RKO (cell line): ENCODE results near the gene BAK1.

ENCODE experiments used
- DNase-seq: peaks from one replicate; pipeline ENCODE4 v3.0.0-alpha.2; 2016; ENCODE audit warnings: low spot score

BAK1 gene

DNA sequence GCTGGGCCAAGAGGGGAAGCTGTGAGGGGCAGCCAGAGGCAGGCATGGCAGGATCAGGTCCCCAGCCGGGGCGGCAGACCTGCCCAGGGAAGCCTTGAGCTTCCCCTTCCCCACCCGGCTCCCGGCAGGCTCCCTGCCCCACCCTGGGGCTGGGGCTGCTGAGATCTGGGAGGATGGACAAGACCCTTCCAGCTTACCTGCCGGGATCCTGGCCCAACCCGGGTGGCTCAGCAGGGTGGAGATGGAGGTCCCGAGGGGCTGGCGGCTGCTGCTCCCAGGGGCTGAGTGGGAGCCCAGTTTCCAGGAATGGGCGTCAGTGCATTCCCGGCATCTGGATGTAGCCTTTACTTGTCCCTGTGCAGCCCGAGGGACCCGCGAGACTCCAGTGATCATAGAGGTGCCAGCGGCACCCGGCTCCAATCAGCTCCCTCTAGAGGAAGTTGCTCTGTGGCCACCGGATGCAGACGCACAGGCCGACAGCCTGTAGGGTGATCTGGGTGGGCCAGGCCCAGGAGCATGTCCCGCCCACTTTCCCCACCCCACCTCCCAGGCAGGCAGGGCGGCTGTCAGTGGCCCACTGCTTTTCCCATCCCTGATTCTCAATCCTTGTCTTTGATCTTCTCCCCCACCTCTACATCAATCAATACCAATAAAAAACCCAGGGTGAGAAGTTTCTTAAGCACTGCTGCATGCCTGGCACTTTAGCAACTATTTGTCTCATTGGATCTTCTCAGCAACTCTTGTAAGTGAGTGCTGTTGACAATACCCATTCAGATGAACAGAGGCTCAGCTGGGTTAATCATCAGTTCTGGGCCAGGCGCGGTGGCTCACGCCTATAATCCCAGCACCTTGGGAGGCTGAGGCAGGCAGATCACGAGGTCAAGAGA lies at the start of gene BAK1:
Gene BAK1, minus strand, starts transcription at position 449 of the 887 bp plus-strand sequence. CDS start 2,672 bp downstream, outside the sequence.
- DNase-seq, result peak; percentile 96

DNA sequence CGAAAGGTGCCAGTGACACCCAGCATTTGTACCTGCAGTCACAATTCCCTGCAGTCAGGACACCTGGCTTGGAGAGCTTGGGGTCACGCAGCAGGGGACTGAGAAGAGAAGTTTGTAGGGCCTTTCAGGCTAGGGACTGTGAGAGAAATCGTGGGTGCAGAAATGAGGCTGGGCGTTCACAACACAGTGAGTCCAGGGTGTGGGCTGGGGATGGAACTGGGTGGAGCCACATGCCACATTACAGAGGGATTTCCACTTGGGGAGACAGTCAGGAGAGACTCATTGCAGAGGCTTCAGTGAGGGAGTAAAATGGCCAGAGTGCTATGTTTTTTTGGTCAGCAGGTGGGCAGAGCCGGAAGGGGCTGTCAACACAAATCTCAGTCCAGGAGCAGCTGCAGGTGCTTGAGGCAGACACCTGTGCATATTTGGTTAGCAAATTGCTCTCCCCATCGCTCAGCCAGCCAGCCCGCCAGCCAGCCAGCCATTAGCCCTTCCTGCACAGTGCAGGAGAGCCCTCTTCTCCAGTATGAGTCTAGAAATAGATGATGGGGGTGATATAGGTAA lies 48.4 kb upstream of the BAK1 start:
- DNase-seq, result no peak

- DNase-seq, result no peak
Observed at GRCh38 chr6:33627876-33628275, 47.8 kb upstream of the BAK1 start.

DNA sequence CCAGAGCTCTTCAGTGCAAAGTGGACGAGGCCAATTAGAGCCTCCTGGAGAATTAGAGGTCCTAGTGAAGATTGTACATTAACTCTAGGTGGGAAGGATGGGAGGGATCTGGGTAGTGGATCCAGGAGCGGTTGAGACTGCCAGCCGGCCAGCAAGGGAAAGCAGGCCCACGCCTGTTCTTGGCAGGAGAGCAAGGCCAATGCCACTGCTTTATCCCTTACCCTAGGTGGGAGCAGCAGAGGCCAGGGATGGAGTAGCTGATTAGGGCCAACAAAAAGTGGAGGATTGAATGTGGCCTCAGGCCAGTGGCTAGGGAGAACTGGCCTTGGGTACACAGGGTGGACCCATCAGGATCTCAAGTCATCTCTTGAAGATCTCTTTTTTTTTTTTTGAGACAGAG lies 44.8 kb upstream of the BAK1 start:
- no peak for DNase-seq

- peak; percentile 79 for DNase-seq
Observed at GRCh38 chr6:33623895-33624381, 43.9 kb upstream of the BAK1 start.

- DNase-seq, result peak; percentile 77
Observed at GRCh38 chr6:33622456-33623431, 42.7 kb upstream of the BAK1 start.

DNA sequence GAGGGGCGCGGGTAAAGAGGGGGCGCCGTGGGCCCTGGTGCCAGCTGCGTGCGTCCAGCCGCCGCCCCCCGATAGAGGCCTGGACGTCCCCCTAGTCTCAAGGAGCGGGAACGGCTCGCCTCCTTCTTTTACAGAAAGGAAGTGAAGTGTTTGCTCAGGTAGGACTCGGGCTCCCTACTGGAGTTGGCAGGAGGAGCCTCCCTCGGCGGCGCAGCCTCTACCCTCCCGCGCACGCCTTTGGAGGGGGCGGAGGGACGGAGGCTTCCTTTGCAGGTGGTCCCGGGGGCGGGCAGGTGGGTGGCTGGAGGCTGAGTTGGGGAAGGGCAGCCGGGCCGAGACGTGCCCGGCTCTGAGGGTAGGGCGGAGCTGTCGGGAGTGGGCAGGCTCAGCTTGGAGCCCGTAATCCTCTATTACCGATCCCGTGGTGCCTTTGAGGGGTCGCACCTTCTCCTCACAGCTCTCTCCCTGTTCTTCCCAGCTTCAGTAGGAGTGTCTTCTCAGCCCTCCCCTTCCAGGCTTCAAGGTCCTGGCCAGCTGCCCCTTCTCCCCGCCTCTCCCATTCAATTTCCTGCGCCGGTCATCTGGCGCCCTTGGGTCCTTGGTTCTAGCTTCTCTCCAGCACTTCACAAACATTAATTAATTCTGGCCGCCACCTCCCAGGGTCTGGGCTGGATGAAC lies 41.8 kb upstream of the BAK1 start:
- DNase-seq, result peak; percentile 61

- DNase-seq, result peak; percentile 86
Observed at GRCh38 chr6:33620856-33621710, 41.0 kb upstream of the BAK1 start, which contains the start of gene ITPR3. Gene ITPR3 (plus strand): TSS chr6:33621322. CDS start chr6:33621603, 281 bp downstream.

DNA sequence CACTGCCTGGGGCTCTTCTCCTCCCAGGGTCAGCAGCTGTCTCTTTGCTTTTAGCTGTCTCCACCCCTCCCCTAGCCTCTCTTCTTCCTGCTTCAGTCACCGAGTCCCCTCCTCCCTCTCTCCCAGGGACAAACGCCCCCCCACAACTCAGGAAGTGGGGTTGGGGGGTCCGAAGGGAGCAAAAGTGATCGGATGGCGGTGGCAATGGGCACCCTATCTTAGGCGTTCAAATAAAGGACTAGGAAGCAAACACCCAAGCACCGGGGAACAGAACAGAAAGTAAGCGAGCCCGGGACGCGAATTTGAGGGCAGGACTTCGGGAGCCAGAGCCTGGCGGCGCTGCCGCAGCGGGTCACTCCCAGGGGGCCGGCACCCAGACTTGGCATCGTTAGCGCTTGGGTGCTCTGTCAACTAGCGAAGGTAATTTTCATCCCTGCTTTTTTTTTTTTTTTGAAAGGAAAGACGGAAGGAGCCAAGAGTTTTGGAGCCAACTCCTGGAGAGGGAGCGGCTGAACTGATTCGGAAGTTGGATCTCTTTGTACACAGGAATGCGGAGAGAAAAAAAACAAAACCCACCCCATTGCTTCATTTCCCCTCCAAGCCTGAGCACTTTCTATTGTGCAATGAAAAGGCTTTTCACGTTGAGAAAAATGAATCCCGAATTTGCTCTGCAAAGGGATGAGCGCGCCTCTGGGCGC lies 40.2 kb upstream of the BAK1 start:
- DNase-seq, result peak; percentile 75

GRCh38 chr6:33619166-33619840 lies 39.2 kb upstream of the BAK1 start:
- DNase-seq, result peak; percentile 55

DNA sequence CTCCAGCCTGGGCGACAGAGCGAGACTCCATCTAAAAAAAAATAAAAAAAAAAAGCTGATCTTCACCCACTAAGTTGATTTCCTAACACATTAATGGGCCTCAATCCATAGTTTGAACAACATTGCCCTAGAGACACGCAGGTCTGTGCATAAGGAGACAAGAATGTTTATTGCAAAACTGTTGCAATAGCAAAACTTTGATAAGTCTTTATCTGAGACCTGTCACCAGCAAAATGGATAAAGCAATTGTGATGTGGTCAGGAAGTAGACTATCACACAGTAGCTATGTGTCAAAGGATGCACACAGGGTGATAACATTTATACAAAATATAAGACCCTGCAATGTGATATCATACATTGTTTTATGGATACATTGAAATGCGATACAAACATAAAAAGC lies 36.8 kb upstream of the BAK1 start:
- no peak for DNase-seq

GRCh38 chr6:33616113-33616512 lies 36.0 kb upstream of the BAK1 start:
- DNase-seq, result no peak

DNA sequence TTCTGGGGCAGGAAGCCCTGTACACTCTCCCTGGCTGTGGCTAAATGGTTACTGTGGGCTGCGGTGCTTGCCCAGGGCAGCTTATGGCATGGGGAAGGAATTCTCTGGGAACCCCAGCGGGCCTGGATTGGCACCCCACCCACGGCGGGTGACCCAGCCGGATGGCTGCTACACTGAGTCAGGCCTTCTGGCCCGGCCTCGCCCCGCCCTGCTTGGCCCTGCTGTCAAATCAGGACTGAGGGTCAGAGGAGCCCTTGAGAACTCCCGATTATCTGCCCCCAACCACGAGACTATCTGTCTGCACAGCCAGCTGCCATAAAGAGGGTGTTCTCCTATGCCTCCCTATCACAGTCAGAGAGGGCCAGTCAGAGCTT lies 33.7 kb upstream of the BAK1 start:
- DNase-seq, result peak; percentile 93

GRCh38 chr6:33613146-33613794 lies 33.2 kb upstream of the BAK1 start:
- no peak for DNase-seq

DNA sequence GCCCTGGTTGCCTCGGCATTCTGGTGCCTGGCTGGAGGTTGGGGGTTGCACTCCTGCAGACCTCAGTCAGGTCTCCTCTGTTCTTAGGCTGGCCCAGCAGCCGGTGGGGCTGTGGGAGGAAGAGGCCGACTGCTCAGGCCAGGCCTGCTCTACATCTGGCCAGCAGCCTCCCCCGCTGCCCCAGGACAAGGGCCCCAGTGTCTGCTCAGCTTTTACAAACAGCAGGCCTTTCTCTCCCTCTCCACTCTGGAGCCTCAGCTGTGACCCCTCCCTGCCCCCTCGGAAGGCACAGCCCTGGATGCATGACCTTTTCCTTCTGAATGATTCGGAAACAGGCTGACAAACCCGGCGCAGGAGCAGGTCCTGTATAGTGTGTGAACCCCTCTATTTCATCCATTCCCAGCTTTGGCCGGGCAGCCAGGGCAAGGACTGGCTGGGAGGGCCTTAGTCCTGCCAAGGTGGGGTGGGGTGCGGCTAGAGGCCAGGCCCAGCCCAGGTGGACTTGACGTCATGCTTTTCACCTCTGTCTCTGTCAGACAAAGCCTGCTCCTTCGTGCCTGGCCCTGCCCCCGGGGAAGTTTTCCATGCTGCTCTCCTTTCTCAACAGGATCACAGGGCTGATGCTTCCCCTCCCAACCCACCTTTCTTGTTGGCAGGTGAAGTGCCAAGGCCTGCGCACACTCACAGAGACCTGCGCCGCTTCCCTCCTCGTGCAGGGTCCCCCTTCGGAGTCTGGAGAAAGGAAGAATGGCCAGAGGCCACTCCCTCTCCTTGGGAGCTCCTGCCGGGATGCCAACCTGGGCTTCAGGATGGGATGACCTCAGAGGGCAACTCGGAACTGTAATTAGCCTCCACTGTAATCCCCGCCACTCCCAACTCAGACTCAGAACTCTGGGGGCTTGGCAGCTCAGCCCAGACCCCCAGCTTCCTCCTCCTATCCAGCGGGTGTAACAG lies 31.0 kb upstream of the BAK1 start:
- no peak for DNase-seq

GRCh38 chr6:33610067-33610466 lies 30.0 kb upstream of the BAK1 start:
- DNase-seq, result no peak

- peak; percentile 91 for DNase-seq
Observed at GRCh38 chr6:33609528-33609927, 29.5 kb upstream of the BAK1 start.

- no peak for DNase-seq
Observed at GRCh38 chr6:33609019-33609418, 28.9 kb upstream of the BAK1 start.
